ENCODE data around the gene ITGAL. TPM values are rescaled to one million over a fixed set of nuclear protein-coding genes. Genes with fewer than 3 reads are reported as not detected.

Gene ITGAL
- total and polyA plus RNA-seq, 2 of the 8 experiments (the other 6 are each of a cell fraction or from before 2014, with no cell fraction given), result not detected

DNA sequence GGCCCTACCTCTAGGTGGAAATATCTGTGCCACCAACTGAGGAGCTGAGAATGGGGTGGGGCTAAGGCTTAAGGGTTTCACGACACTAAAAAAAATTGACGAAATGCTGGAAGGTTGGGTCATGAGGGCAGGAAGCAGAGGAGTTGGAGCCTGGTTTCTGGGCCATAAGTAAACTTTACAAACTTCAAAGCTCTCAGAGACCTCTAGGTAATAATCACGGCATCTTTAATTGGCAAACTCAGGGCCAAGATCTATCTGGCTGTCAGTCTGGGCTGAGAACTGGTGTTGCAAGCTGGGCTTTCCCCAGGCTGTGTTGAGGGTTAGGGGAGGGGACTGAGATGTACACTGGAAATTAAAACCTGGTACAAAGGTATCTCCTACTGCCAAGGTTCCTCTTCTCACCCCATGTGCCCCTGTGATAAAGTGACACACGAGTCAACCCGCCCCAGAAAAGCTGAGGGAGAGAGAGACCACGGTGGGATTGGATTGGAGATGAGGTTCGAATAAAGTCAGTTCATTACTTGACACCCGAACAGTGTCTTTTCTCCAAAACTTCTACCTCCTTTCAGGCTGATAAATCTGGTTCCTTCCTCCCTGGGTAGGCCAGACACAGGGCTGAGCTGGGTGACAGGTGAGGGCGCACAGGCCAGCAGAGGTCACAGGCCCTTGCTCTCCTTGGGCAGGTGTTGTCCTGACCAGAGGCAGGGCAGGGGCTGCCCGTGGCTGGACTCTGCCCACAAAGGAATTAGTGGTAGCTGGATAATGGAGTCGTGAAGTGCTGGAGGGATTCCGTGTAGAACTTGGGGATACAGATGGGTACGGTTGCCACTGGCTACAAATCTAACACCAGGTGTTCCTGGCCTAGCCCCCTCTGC is 57.9 kb downstream of the ITGAL start:
- peaks cover 0 to 8% (median 2%) of the 10 kb centered on the region in 4 experiments; a peak in 2 of 8 replicates for H3K36me3 ChIP-seq (ENCODE audit: control insufficient read depth in 2 of 4, insufficient read depth in 4 of 4, low read length in 3 of 4)
- no peak overlapping the region for H3K18ac ChIP-seq (ENCODE audit: extremely low read depth, low read length)
- no peak overlapping the region for H3K56ac ChIP-seq (replicated peaks; ENCODE audit: insufficient read length, low read depth, low read length)
- TF ChIP-seq RAD21 (IDR thresholded peaks at IDR 0.05 in 1 of 2, conservative IDR thresholded peaks at IDR 0.05 in 1 of 2; ENCODE audit: low read depth in 2 of 2, low read length in 2 of 2), result no peak
- TF ChIP-seq EP300 (IDR thresholded peaks at IDR 0.05; ENCODE audit: borderline replicate concordance in 1 of 2, low read depth in 2 of 2, low read length in 2 of 2), result no peak
- no peak for TF ChIP-seq SAP30 (IDR thresholded peaks at IDR 0.05; ENCODE audit: insufficient read depth, insufficient replicate concordance, low read length)
- TF ChIP-seq EZH2 (IDR thresholded peaks at IDR 0.05; ENCODE audit: low read depth, low read length, severe bottlenecking), result no peak
- H2BK120ac ChIP-seq (replicated peaks; ENCODE audit: low read depth, low read length), result no peak overlapping the region
- H4K8ac ChIP-seq (ENCODE audit: extremely low read depth, insufficient read depth, low read length), result no peak overlapping the region
- H3K4me1 ChIP-seq (replicated peaks in 1 of 4; ENCODE audit: control insufficient read depth in 3 of 4, insufficient read depth in 4 of 4, low read length in 3 of 4), result peaks cover 5 to 7% (median 6%) of the 10 kb centered on the region in 4 experiments
- no peak overlapping the region for H3K4me3 ChIP-seq (ENCODE audit: extremely low read depth in 1 of 4, insufficient read depth in 2 of 4, low read depth in 3 of 4, low read length in 4 of 4)
- H3K4ac ChIP-seq (replicated peaks; ENCODE audit: insufficient read length, low read depth, low read length), result no peak overlapping the region
- H2AFZ ChIP-seq (ENCODE audit: low read length), result no peak overlapping the region
- H3K4me2 ChIP-seq (ENCODE audit: insufficient read depth in 1 of 2, low read depth in 2 of 2, low read length in 2 of 2), result no peak overlapping the region
- H3K14ac ChIP-seq (ENCODE audit: insufficient read length), result no peak overlapping the region
- peaks cover 0 to 5% of the 10 kb centered on the region in 2 experiments for H4K20me1 ChIP-seq (replicated peaks in 1 of 2; ENCODE audit: control insufficient read depth in 1 of 2, insufficient read depth in 2 of 2, low read length in 2 of 2)
- 0 out of 4 replicates have a peak, but pooled peaks cover 0 to 4% of the 10 kb centered on the region in 2 experiments for H3K79me2 ChIP-seq (ENCODE audit: control insufficient read depth in 1 of 2, insufficient read depth in 2 of 2, low read length in 2 of 2)
- CTCF ChIA-PET (ENCODE audit: partially characterized antibody), result interaction anchor here (0.8 to 2.9 kb wide), 6 partner anchors 62 to 100 kb away, joined by 3 to 12 read pairs (median 4); partner anchors contain the start of gene DCTPP1
- no peaks in the 10 kb centered on the region for H3K9me3 ChIP-seq (ENCODE audit: insufficient read depth in 2 of 2, low read depth in 1 of 2, low read length in 1 of 2)
- no peaks in the 10 kb centered on the region for H3K27me3 ChIP-seq (replicated peaks in 1 of 4; ENCODE audit: control insufficient read depth in 3 of 4, extremely low read depth in 1 of 4, insufficient read depth in 3 of 4, low read length in 3 of 4)
- 93% methylated on average over 13 of the region's 13 CpGs; no CpG with 5 or more reads in 1 of the 2 experiments for WGBS, 2 experiments (ENCODE audit: extremely low coverage in 1 of 2, insufficient coverage in 1 of 2, insufficient read length in 1 of 2, insufficient replicate concordance in 2 of 2, low coverage in 1 of 2, low lambda C conversion rate in 2 of 2, missing lambda C conversion rate in 1 of 2)
- H4K91ac ChIP-seq (replicated peaks; ENCODE audit: insufficient read length, low read length), result no peak overlapping the region
- POLR2A ChIA-PET (ENCODE audit: partially characterized antibody), result interaction anchor here (0.9 to 3.2 kb wide), 11 partner anchors 12 to 121 kb away, joined by 3 to 20 read pairs (median 4); partner anchors contain the start of genes ZNF688 and ZNF764
- FAIRE-seq (no peak), DNase-seq (ENCODE audit: low read depth in 1 of 2, low spot score in 2 of 2) (no peak)
- no peak overlapping the region for H4K5ac ChIP-seq (ENCODE audit: insufficient read length, low read depth, low read length)
- peaks cover 8% of the 10 kb centered on the region for H3K23me2 ChIP-seq (ENCODE audit: low read depth, low read length)
- no peak overlapping the region for H2BK20ac ChIP-seq (ENCODE audit: low read length)
- no peak overlapping the region for H2AK5ac ChIP-seq (ENCODE audit: low read depth, low read length)
- no peak overlapping the region for H3K23ac ChIP-seq (ENCODE audit: insufficient read length)
- H3K9ac ChIP-seq (replicated peaks in 1 of 4; ENCODE audit: extremely low read depth in 1 of 4, low read depth in 3 of 4, low read length in 3 of 4), result no peak overlapping the region
- H3K79me1 ChIP-seq (ENCODE audit: low read depth, low read length), result peaks cover 2% of the 10 kb centered on the region
- H3K27ac ChIP-seq (ENCODE audit: low read depth, low read length), result no peak overlapping the region
- H2BK5ac ChIP-seq (ENCODE audit: low read depth, low read length), result no peak overlapping the region
- H2BK15ac ChIP-seq (ENCODE audit: low read length), result no peak overlapping the region
- H2BK12ac ChIP-seq (ENCODE audit: low read depth, low read length), result no peak overlapping the region
